GM18909 (cell line): ENCODE measurements around the gene ACAD8.
A peak's percentile ranks its signal among the peaks of the same experiment; 100 is the strongest.
"Not testable (repeated sequence)": the region's sequence is repeated elsewhere in the genome, so short reads cannot be mapped to it uniquely, and the experiment has no call there.

Experiments
- ATAC-seq: cut with Tn5 transposase; IDR thresholded peaks from one replicate; pipeline ENCODE4 v1.9.1; 2021; ENCODE audit warnings: mild to moderate bottlenecking; ENCODE audit not compliant: unreplicated experiment, poor library complexity

ACAD8 gene

GRCh38 chr11:134237557-134237922 is 15.8 kb upstream of the ACAD8 start:
- no peak for ATAC-seq

- ATAC-seq = no peak
Measured at GRCh38 chr11:134238956-134239355, 14.4 kb upstream of the ACAD8 start.

GRCh38 chr11:134240592-134240991 is 12.8 kb upstream of the ACAD8 start:
- ATAC-seq = no peak

GRCh38 chr11:134242376-134242775 is 11.0 kb upstream of the ACAD8 start:
- no peak for ATAC-seq

GRCh38 chr11:134243913-134244312 is 9.5 kb upstream of the ACAD8 start:
- ATAC-seq = no peak

GRCh38 chr11:134244593-134244992 is 8.8 kb upstream of the ACAD8 start:
- ATAC-seq = peak; percentile 83

GRCh38 chr11:134245434-134245833 is 7.9 kb upstream of the ACAD8 start:
- ATAC-seq = no peak

- no peak for ATAC-seq
Measured at GRCh38 chr11:134246100-134246499, 7.3 kb upstream of the ACAD8 start.

GRCh38 chr11:134246678-134247077 is 6.7 kb upstream of the ACAD8 start:
- no peak for ATAC-seq

GRCh38 chr11:134248910-134249480 is 4.4 kb upstream of the ACAD8 start:
- no peak for ATAC-seq

GRCh38 chr11:134250246-134250645 is 3.1 kb upstream of the ACAD8 start:
- ATAC-seq = no peak

GRCh38 chr11:134250675-134251074 is 2.7 kb upstream of the ACAD8 start:
- no peak for ATAC-seq

- ATAC-seq = peak; percentile 41
Measured at GRCh38 chr11:134252346-134253187, 801 bp upstream of the ACAD8 start.

- no peak for ATAC-seq
Measured at GRCh38 chr11:134254433-134255183, 1.2 kb downstream of the ACAD8 start.

GRCh38 chr11:134255184-134255561 is 1.8 kb downstream of the ACAD8 start:
- ATAC-seq = not testable (repeated sequence)

GRCh38 chr11:134257101-134257500 is 3.7 kb downstream of the ACAD8 start:
- no peak for ATAC-seq

GRCh38 chr11:134258577-134258976 is 5.2 kb downstream of the ACAD8 start:
- ATAC-seq = no peak

- no peak for ATAC-seq
Measured at GRCh38 chr11:134260503-134260902, 7.1 kb downstream of the ACAD8 start.

- no peak for ATAC-seq
Measured at GRCh38 chr11:134260983-134261382, 7.6 kb downstream of the ACAD8 start.

- ATAC-seq = no peak
Measured at GRCh38 chr11:134261626-134262488, 8.5 kb downstream of the ACAD8 start.
